LNCAP (cell line): ENCODE results near the gene SANBR.

Source experiments
- CTCF ChIP-seq: fragments of 450-650 bp; IDR thresholded peaks from 2 replicates; pipeline ENCODE4 v1.5.1; 2017; ENCODE audit warnings: mild to moderate bottlenecking

Gene SANBR

GRCh38 chr2:61057562-61057961, 8.1 kb upstream of the SANBR start:
- no peak for TF ChIP-seq CTCF

- TF ChIP-seq CTCF, result no peak
Measured at GRCh38 chr2:61059382-61059781, 6.3 kb upstream of the SANBR start.

- no peak for TF ChIP-seq CTCF
Measured at GRCh38 chr2:61074100-61074499, 8.4 kb downstream of the SANBR start.

GRCh38 chr2:61085883-61086282, 20.2 kb downstream of the SANBR start:
- TF ChIP-seq CTCF, result no peak

GRCh38 chr2:61089797-61090196, 24.1 kb downstream of the SANBR start:
- no peak for TF ChIP-seq CTCF

- TF ChIP-seq CTCF, result no peak
Measured at GRCh38 chr2:61090386-61090921, 24.8 kb downstream of the SANBR start.

- TF ChIP-seq CTCF, result no peak
Measured at GRCh38 chr2:61091485-61091884, 25.8 kb downstream of the SANBR start.

- no peak for TF ChIP-seq CTCF
Measured at GRCh38 chr2:61096438-61096837, 30.8 kb downstream of the SANBR start.
